GM06990 (cell line): ENCODE data around the gene TEX10.

Experiments used
- DNase-seq: peaks from one replicate; pipeline ENCODE4 v3.0.0-alpha.2; 2011; ENCODE audit not compliant: insufficient read length; ENCODE audit errors: extremely low read depth
- H3K27me3 ChIP-seq: replicated peaks from 2 replicates; pipeline ENCODE4 v1.6.0; 2011; ENCODE audit warnings: low read length; ENCODE audit not compliant: control insufficient read depth, insufficient read depth
- H3K36me3 ChIP-seq: 2 replicates; pipeline ENCODE4 v1.5.1; 2011; ENCODE audit warnings: low read length; ENCODE audit not compliant: control insufficient read depth, insufficient read depth
- H3K4me3 ChIP-seq: replicated peaks from 2 replicates; pipeline ENCODE4 v1.5.1; 2011; ENCODE audit warnings: low read depth, mild to moderate bottlenecking, control low read depth, low read length
- CTCF ChIP-seq: IDR thresholded peaks from 2 replicates; pipeline ENCODE4 v1.5.1; 2011; ENCODE audit warnings: low read length, control low read depth, mild to moderate bottlenecking, inconsistent platforms; ENCODE audit not compliant: insufficient read depth, poor library complexity, severe bottlenecking

The TEX10 gene

DNA sequence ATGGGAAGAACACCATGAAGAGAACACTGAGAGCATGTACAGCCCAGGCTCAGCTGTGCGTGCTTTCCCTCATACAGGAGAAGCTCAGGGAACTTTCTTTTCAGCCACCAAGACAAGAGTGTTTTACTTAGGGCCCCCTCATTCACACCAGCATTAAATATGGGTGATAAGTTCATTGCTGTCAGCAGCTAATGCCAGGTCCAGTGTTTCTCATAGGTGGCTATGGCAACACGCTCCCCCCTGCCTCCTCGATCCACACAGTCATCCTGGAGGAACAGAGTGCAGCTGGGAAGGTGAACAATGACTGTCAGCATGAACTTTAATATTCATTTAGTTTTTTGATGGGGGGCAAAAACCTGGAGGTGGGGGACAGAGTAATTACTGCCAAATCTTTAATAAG lies 54.4 kb downstream of the TEX10 start:
- Histone ChIP-seq H3K4me3 (no peak overlapping the region), H3K36me3 (peaks cover 17% of the 10 kb centered on the region), H3K27me3 (no peaks in the 10 kb centered on the region)
- DNase-seq = no peak
- TF ChIP-seq CTCF = no peak

DNA sequence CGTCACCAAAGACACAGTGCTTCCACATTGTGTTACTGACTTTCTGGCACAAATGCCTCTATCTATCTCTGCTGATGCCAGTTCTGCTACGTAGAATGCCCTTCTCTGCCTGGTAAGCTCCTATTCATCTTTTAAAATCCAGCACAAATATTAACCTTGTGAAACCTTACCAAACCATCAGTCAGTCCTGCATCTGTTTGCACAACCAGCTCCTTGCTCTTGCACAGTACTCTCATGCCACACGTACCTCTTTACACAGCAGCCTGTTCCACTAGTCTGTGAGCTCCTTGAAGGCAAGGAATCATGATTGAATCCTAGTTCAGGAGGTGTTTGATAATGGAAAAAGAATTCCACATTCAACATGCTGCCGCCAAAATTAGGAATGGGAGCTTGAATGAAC lies 56.3 kb downstream of the TEX10 start:
- Histone ChIP-seq H3K36me3 (peaks cover 18% of the 10 kb centered on the region), H3K4me3 (no peak overlapping the region), H3K27me3 (no peaks in the 10 kb centered on the region)
- no peak for TF ChIP-seq CTCF
- DNase-seq = no peak

DNA sequence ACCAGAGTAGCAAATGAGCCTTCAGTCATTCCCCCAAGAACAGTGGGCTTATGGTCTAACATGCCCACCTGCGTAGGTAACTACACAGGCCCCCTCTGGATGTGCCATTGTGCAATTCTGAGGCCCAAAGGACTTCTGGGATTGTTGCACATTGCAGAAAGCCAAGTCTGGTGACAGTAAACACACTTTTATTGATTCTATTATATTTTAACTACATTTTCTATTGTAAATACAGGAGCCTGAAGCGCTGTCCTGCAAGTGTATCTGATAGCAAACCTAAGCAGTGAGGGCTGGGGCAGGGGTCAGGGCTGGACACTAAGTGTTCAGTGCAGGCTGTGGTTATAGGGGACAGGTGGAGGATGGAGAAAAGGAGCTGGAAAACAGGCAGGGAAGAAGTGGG lies 57.5 kb downstream of the TEX10 start:
- TF ChIP-seq CTCF = no peak
- Histone ChIP-seq H3K36me3 (peaks cover 16% of the 10 kb centered on the region), H3K4me3 (no peak overlapping the region), H3K27me3 (no peaks in the 10 kb centered on the region)
- no peak for DNase-seq

DNA sequence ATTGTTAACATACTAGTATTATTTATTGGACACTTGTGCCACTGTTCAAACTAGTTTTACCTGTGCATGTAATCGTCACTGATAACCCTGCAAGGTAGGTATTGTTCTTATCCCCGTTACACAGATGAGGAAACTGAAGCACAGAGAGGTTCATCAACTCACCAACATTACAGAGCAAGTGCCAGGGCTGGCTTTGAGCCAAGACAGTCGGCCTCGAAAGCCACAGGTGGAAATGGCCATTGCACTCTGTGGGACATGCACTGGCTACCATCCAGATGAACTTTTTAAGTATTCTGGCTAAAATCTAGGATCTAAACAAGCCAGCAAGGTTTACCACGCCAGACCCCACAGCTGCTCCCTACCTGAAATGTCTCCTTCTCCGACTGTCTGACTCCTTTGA lies 57.9 kb downstream of the TEX10 start:
- H3K27me3 ChIP-seq = no peaks in the 10 kb centered on the region
- H3K4me3 ChIP-seq = no peak overlapping the region
- H3K36me3 ChIP-seq = peaks cover 15% of the 10 kb centered on the region
- TF ChIP-seq CTCF = no peak
- DNase-seq = no peak

GRCh38 chr9:100294341-100294740 lies 58.4 kb downstream of the TEX10 start:
- TF ChIP-seq CTCF = no peak
- Histone ChIP-seq H3K36me3 (peaks cover 15% of the 10 kb centered on the region), H3K4me3 (no peak overlapping the region), H3K27me3 (no peaks in the 10 kb centered on the region)
- DNase-seq = no peak

DNA sequence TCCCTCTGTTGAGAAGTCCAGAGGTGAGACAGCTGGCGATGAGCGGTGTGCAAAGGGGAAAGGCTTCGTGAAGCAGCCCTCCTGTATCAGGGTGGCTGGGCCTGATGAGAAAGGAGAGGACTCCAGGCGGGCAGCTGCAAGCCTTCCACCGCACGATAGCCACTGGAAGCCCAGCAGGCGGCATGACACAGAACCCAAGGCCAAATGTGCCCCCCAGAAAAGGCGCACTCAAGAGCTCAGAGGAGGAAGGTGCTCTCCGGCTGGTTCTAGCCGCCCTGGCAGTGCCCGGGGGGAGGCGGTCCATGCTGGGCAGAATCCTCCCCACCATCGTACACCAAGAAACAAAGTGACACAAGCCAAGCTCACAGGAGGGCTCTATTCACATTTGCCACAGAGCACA lies 60.3 kb downstream of the TEX10 start:
- DNase-seq = no peak
- Histone ChIP-seq H3K27me3 (no peaks in the 10 kb centered on the region), H3K4me3 (no peak overlapping the region), H3K36me3 (peaks cover 11% of the 10 kb centered on the region)
- no peak for TF ChIP-seq CTCF
